ENCODE data around the gene DNPEP. TPM values are rescaled to one million over a fixed set of nuclear protein-coding genes. Genes with fewer than 3 reads are reported as not detected.

The DNPEP gene
- total RNA-seq, 1 experiment from 2014 or later: 60.9 TPM

DNA sequence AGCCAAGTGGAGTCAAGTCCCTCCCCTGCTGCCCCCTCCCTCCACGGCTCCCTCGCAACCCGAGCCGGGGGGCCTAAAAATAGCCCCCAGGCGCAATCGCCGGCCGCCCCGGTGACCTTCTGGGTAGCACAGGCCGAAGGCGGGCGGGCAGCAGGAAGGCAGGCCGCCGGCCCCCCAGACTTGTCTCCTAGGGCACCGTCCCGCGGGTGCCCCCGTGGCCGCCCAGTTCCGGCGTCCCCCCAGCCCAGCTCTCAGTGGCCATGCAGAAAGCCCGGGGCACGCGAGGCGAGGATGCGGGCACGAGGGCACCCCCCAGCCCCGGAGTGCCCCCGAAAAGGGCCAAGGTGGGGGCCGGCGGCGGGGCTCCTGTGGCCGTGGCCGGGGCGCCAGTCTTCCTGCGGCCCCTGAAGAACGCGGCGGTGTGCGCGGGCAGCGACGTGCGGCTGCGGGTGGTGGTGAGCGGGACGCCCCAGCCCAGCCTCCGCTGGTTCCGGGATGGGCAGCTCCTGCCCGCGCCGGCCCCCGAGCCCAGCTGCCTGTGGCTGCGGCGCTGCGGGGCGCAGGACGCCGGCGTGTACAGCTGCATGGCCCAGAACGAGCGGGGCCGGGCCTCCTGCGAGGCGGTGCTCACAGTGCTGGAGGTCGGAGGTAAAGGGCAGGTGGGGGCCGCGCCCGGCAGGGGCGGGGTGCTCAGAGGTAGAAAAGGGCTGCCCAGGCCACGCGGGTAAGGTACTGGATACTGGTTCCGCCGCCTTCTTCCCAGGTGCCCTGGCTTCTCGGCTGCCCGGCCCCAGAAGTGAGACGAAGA is 47.2 kb upstream of the DNPEP start, which contains the start of gene SPEG:
Gene SPEG (plus strand): TSS at position 126 of the 808 bp plus-strand sequence. CDS start 135 bp downstream, at position 261.
- H2AFZ ChIP-seq (ENCODE audit: low read length): no peak within 1 kb of the TSS
- DNase-seq: peak; percentile 50
- no peaks in the 10 kb centered on the region for H3K79me1 ChIP-seq (ENCODE audit: insufficient read depth, low read depth, low read length, poor library complexity, severe bottlenecking)

More for the DNA sequence above, 47.2 kb upstream of the DNPEP start, which contains the start of gene SPEG:
- peaks cover 6% of the 10 kb centered on the region for H3K23me2 ChIP-seq (ENCODE audit: insufficient read length, low read depth, low read length, poor library complexity, severe bottlenecking)
- Mint-ChIP-seq H3K27ac (peak within 1 kb of the TSS; percentile 19 to 66 (median 32); a peak in 3 of 7 replicates), H3K36me3 (ENCODE audit: insufficient read depth in 1 of 3, low read depth in 3 of 3) (no peaks in the 10 kb centered on the region), H3K27me3 (ENCODE audit: low read depth) (peaks cover 18% of the 10 kb centered on the region), H3K4me3 (peak within 1 kb of the TSS; percentile 24 to 61; a peak in 4 of 5 replicates), H3K9me3 (no peaks in the 10 kb centered on the region; a peak in 1 of 5 replicates), H3K4me1 (peaks cover 7 to 10% of the 10 kb centered on the region in 2 experiments)
- no peak within 1 kb of the TSS for H3K27ac ChIP-seq (ENCODE audit: insufficient read length, low read depth, low read length)
- H2BK120ac ChIP-seq (ENCODE audit: low read depth, low read length, poor library complexity, severe bottlenecking): no peak within 1 kb of the TSS
- H3K4ac ChIP-seq (ENCODE audit: low read depth, low read length): no peak within 1 kb of the TSS
- peak within 1 kb of the TSS; percentile 3 for H3K4me2 ChIP-seq (ENCODE audit: insufficient read depth, insufficient read length, low read length)
- no peaks in the 10 kb centered on the region for H3K79me2 ChIP-seq (ENCODE audit: insufficient read depth, low read length)
- no peak within 1 kb of the TSS for H2BK12ac ChIP-seq (ENCODE audit: insufficient read length, low read depth, low read length)
- H4K91ac ChIP-seq (ENCODE audit: insufficient read length, low read depth, low read length): no peak within 1 kb of the TSS
- H3K9me3 ChIP-seq (ENCODE audit: control insufficient read depth, low read depth, low read length): no peaks in the 10 kb centered on the region
- no peak within 1 kb of the TSS for H3K23ac ChIP-seq (ENCODE audit: insufficient read length, low read depth, low read length)
- no peak within 1 kb of the TSS for H3K56ac ChIP-seq (ENCODE audit: insufficient read length, low read depth, low read length)
- H2BK15ac ChIP-seq (ENCODE audit: low read depth, low read length): no peak within 1 kb of the TSS
- peaks cover 2% of the 10 kb centered on the region; the same call in 1 of the 2 replicates for H3K4me1 ChIP-seq (ENCODE audit: insufficient read depth, low read length)
- peak within 1 kb of the TSS; percentile 39 for H3K18ac ChIP-seq (ENCODE audit: insufficient read length, low read depth, low read length)
- H3K14ac ChIP-seq (ENCODE audit: insufficient read depth, low read length): peak within 1 kb of the TSS; percentile 13; the same call in 1 of the 2 replicates
- no peaks in the 10 kb centered on the region; the same call in 1 of the 2 replicates for H3K27me3 ChIP-seq (ENCODE audit: insufficient read depth, low read length)
- no peak within 1 kb of the TSS for H2AK5ac ChIP-seq (ENCODE audit: insufficient read length, low read length)
- no peak within 1 kb of the TSS for H3T11ph ChIP-seq (ENCODE audit: low read length)
- no CpG with 5 or more reads among the region's 77 CpGs for WGBS (ENCODE audit: extremely low coverage, insufficient read length, low lambda C conversion rate)
- H2BK5ac ChIP-seq (ENCODE audit: insufficient read length, low read length): no peak within 1 kb of the TSS
- no peak within 1 kb of the TSS for H2BK20ac ChIP-seq (ENCODE audit: low read depth, low read length, poor library complexity, severe bottlenecking)
- no peak within 1 kb of the TSS for H4K5ac ChIP-seq (ENCODE audit: insufficient read length, low read depth, low read length)
- no peak within 1 kb of the TSS for H3K9ac ChIP-seq (ENCODE audit: extremely low read depth, insufficient read length, low read length)
- no peak within 1 kb of the TSS for H4K8ac ChIP-seq (replicated peaks; ENCODE audit: insufficient read length, low read depth, low read length)
- no peaks in the 10 kb centered on the region for H4K20me1 ChIP-seq (ENCODE audit: control insufficient read depth, insufficient read depth, insufficient read length)
- TF ChIP-seq, protein P1, sequence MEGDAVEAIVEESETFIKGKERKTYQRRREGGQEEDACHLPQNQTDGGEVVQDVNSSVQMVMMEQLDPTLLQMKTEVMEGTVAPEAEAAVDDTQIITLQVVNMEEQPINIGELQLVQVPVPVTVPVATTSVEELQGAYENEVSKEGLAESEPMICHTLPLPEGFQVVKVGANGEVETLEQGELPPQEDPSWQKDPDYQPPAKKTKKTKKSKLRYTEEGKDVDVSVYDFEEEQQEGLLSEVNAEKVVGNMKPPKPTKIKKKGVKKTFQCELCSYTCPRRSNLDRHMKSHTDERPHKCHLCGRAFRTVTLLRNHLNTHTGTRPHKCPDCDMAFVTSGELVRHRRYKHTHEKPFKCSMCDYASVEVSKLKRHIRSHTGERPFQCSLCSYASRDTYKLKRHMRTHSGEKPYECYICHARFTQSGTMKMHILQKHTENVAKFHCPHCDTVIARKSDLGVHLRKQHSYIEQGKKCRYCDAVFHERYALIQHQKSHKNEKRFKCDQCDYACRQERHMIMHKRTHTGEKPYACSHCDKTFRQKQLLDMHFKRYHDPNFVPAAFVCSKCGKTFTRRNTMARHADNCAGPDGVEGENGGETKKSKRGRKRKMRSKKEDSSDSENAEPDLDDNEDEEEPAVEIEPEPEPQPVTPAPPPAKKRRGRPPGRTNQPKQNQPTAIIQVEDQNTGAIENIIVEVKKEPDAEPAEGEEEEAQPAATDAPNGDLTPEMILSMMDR (conservative IDR thresholded peaks at IDR 0.05): no peak
